D721Med (cell line): ENCODE results near the gene TLR3.

Source experiments
- DNase-seq: peaks from one replicate; pipeline ENCODE4 v3.0.0; 2011; ENCODE audit warnings: low spot score; ENCODE audit not compliant: insufficient read length
- FAIRE-seq: peaks from 2 replicates; lab custom pipeline; 2011; peaks lifted over from hg19 to GRCh38; lab: Jason Lieb, UNC
- TF ChIP-seq, protein P1 (sequence below): IDR thresholded peaks from 2 replicates; pipeline ENCODE4 v1.5.1; 2012; ENCODE audit warnings: mild to moderate bottlenecking, control low read depth; ENCODE audit not compliant: insufficient read depth; ENCODE audit errors: missing control alignments

TLR3 gene

DNA sequence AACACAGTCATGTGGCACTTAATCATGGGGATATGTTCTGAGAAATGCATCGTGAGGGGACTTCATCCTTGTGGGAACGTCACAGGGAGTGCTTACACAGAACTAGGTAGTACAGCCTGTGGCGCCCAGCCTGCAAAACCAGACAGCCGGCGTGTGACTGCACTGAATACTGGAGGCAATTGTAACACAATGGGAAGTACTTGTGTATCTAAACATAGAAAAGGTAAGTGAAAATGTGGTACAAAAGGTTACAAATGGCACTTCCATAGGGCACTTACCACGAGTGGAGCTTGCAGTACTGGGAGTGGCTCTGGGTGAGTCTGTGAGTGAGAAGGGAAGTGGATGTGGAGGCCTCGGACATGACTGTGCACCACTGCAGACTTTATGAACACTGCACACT is 5.2 kb downstream of the TLR3 start:
- TF ChIP-seq, protein P1, sequence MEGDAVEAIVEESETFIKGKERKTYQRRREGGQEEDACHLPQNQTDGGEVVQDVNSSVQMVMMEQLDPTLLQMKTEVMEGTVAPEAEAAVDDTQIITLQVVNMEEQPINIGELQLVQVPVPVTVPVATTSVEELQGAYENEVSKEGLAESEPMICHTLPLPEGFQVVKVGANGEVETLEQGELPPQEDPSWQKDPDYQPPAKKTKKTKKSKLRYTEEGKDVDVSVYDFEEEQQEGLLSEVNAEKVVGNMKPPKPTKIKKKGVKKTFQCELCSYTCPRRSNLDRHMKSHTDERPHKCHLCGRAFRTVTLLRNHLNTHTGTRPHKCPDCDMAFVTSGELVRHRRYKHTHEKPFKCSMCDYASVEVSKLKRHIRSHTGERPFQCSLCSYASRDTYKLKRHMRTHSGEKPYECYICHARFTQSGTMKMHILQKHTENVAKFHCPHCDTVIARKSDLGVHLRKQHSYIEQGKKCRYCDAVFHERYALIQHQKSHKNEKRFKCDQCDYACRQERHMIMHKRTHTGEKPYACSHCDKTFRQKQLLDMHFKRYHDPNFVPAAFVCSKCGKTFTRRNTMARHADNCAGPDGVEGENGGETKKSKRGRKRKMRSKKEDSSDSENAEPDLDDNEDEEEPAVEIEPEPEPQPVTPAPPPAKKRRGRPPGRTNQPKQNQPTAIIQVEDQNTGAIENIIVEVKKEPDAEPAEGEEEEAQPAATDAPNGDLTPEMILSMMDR = no peak
- FAIRE-seq (no peak), DNase-seq (no peak)

DNA sequence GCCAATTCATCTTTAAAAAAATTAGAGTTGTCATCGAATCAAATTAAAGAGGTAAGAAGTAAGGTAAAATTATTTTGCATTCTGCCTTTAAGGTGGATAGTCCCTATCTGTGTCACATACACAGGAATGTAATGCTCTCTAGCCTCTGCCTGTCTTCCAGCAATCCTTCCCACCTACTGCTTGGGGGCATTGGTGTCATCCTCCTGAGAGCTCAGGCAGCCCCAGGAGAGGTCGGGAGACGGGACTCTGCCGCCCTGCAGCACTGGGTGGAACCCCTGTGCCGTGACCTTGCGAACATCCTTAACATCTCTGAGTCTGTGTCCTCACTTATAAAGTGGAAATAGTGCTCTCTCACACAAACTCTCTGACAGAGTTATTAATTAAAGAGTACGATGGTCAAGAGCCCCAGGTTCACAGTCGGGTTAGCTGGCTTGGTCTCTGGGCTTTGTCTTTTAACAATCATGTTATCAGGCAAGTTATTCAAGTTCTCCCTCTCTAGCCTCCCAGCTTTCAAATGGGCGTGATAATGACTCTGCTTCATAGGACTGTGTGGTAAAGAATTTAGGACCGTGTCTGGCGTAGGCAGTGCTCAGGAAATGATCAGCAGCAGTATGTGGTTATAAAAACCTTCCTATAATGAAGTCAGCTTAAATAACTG is 10.2 kb downstream of the TLR3 start:
- TF ChIP-seq, protein P1 = no peak
- DNase-seq (no peak), FAIRE-seq (no peak)

DNA sequence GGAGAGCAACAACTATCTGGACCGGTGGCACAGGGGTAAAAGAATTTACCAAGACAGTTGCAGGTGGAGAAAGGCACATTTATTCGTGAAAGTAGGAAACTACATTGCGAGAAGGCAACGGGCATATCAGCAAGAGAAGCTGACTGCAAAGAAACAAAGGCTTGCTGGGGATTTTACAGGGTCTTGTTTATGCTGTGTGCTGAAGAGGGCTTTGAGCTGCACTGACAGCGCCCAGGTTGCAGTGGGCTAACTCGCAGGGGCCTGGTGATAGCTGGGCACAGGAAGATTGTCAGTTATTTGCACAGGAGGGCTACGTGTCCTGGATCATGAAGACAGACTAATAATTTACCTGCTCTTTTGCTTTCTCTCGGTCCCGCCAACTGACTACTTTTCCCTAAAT is 10.7 kb downstream of the TLR3 start:
- TF ChIP-seq, protein P1 = no peak
- FAIRE-seq = no peak
- no peak for DNase-seq

DNA sequence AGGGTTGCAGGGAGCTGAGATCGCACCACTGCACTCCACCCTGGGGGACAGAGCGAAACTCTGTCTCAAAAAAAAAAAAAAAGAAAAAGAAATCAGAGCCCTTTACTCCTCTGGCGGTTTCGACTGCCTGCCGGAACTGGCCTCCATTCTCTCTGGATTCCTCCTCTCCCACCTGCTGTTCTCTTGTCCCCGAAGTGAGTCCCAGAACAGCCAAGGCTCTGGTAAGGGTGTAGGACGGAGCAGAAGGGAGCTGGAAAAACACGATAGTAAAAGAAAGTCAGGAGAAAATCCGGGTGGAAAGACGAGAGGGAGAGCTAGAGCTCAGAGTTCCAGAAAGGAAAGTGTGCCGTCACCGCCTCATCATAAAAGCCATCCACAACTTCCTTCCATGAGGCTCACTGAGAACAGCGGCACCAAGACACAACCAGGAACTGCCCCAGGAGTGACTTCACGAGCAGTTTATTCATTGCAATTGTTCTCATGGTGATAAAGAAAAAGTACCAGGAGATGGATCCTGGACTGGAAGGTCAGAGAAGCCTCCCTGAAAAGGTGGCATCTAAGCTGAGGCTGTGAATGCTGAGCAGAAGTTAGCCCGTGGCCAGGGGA is 12.3 kb downstream of the TLR3 start:
- DNase-seq = no peak
- TF ChIP-seq, protein P1 = no peak
- no peak for FAIRE-seq

DNA sequence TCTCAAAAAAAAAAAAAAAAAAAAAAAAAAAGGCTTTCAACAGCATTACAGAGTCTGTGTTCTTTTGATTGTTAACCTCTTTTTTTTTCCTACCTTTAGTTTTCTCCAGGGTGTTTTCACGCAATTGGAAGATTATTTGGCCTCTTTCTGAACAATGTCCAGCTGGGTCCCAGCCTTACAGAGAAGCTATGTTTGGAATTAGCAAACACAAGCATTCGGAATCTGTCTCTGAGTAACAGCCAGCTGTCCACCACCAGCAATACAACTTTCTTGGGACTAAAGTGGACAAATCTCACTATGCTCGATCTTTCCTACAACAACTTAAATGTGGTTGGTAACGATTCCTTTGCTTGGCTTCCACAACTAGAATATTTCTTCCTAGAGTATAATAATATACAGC is 13.3 kb downstream of the TLR3 start:
- FAIRE-seq = no peak
- no peak for DNase-seq

DNA sequence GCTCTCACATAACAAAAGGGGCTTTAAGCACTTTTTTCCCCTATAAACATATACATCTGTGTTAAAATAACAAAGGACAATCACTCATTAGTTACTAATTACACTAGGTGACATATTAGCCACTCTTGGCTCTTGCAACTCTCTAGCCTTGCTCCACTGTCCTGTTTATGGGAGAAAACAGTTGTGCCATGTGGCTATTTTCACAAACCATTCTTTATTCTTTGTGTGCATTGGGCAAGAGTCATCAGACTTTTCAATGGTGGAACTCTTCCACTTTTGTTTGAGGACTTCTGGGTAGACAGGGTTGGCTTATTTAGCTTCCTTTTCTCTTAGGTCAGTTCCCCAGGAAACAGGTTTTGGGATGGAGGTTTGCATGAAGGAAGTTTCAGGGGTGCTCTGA is 19.6 kb downstream of the TLR3 start:
- DNase-seq = no peak
- no peak for FAIRE-seq
- TF ChIP-seq, protein P1 = no peak

More for the DNA sequence above, 13.3 kb downstream of the TLR3 start:
- TF ChIP-seq, protein P1 = no peak

DNA sequence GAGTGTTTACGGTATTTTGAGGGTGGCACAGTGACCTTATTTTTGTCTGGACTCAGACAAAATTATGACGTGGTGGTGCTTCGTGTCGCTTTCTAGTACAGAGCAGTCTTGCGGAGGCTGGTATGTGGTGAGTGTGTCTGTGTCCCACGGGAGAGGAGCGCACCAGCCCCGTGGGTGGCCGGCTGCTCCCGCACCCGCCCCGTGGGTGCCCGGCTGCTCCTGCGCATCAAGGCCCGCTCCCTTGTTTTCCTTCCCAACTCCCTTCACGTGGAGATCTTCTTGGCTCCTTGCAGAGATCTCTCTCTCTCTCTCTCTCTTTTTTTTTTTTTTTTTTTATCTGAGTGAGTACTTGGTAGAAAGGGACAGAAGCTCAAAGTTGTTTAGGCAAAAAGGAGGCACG is 23.3 kb downstream of the TLR3 start:
- DNase-seq (no peak), FAIRE-seq (no peak)
- TF ChIP-seq, protein P1 = no peak
